Neural cell (in vitro differentiated cells): ENCODE measurements around the gene CES1. TPM values are rescaled to one million over a fixed set of nuclear protein-coding genes. Genes with fewer than 3 reads are reported as not detected.
"Not testable (repeated sequence)": the region's sequence is repeated elsewhere in the genome, so short reads cannot be mapped to it uniquely, and the experiment has no call there.

ENCODE experiments used
- H2AFZ ChIP-seq: fragments of 200-600, 300-800 bp; sonication (generic), shearing (Covaris generic); 2 replicates; pipeline ENCODE4 v1.6.0; 2014; ENCODE audit warnings: low read depth, mild to moderate bottlenecking, antibody characterized with exemption, low read length, moderate library complexity
- H3F3A ChIP-seq: fragments of 200-600 bp; shearing (Covaris generic); 2 replicates; pipeline ENCODE4 v1.6.1; 2016; ENCODE audit warnings: mild to moderate bottlenecking, moderate library complexity, mixed read lengths, antibody characterized with exemption, low read length; ENCODE audit not compliant: insufficient read depth, poor library complexity, severe bottlenecking
- H3K27ac ChIP-seq: fragments of 200-600, 300-800 bp; sonication (generic), shearing (Covaris generic); 2 replicates; pipeline ENCODE4 v1.5.1; 2014; ENCODE audit warnings: mild to moderate bottlenecking, low read length, moderate library complexity
- H3K27me3 ChIP-seq: fragments of 300-800, 200-600 bp; sonication (generic), shearing (Covaris generic); 2 replicates; pipeline ENCODE4 v1.6.0; 2014; ENCODE audit warnings: mild to moderate bottlenecking, low read depth, low read length, moderate library complexity; ENCODE audit not compliant: insufficient read depth
- H3K36me3 ChIP-seq: fragments of 300-800, 200-600 bp; sonication (generic), shearing (Covaris generic); 2 replicates; pipeline ENCODE4 v1.5.1; 2014; ENCODE audit warnings: mild to moderate bottlenecking, antibody characterized with exemption, low read length, moderate library complexity; ENCODE audit not compliant: insufficient read depth
- H3K4me2 ChIP-seq: fragments of 300-800, 200-600 bp; sonication (generic), shearing (Covaris generic); 2 replicates; pipeline ENCODE4 v1.6.0; 2014; ENCODE audit warnings: mild to moderate bottlenecking, low read length
- H3K4me3 ChIP-seq: fragments of 300-800, 200-600 bp; sonication (generic), shearing (Covaris generic); 2 replicates; pipeline ENCODE4 v1.5.1; 2014; ENCODE audit warnings: mild to moderate bottlenecking, low read length, moderate library complexity
- H3K79me2 ChIP-seq: fragments of 200-600 bp; shearing (Covaris generic); replicated peaks from 2 replicates; pipeline ENCODE4 v1.6.0; 2014; ENCODE audit warnings: mild to moderate bottlenecking, low read length, moderate library complexity; ENCODE audit not compliant: insufficient read depth
- H3K9ac ChIP-seq: fragments of 300-800, 200-600 bp; sonication (generic), shearing (Covaris generic); 2 replicates; pipeline ENCODE4 v1.6.1; 2016; ENCODE audit warnings: mild to moderate bottlenecking, low read length, mixed read lengths
- H3K9me2 ChIP-seq: fragments of 200-600 bp; shearing (Covaris generic); 2 replicates; pipeline ENCODE4 v1.6.1; 2016; ENCODE audit warnings: mild to moderate bottlenecking, low read length, mixed read lengths; ENCODE audit not compliant: insufficient read depth
- H3K9me3 ChIP-seq: fragments of 200-600, 300-800 bp; sonication (generic), shearing (Covaris generic); 2 replicates; pipeline ENCODE4 v1.6.1; 2016; ENCODE audit warnings: mild to moderate bottlenecking, mixed run types, low read length, moderate library complexity, mixed read lengths
- H4K20me1 ChIP-seq: fragments of 200-600 bp; shearing (Covaris generic); 2 replicates; pipeline ENCODE4 v1.6.1; 2016; ENCODE audit warnings: mild to moderate bottlenecking, mixed run types; ENCODE audit not compliant: insufficient read depth
- CTCF ChIP-seq: fragments of 450-650 bp; IDR thresholded peaks from 2 replicates; pipeline ENCODE4 v1.5.1; 2014; ENCODE audit warnings: antibody characterized with exemption, mild to moderate bottlenecking, moderate library complexity; ENCODE audit not compliant: poor library complexity, severe bottlenecking
- EZH2 ChIP-seq: fragments of 200-600, 300-800 bp; shearing (Covaris generic), sonication (generic); IDR thresholded peaks from 2 replicates; pipeline ENCODE4 v1.6.1; 2014; ENCODE audit warnings: antibody characterized with exemption, low read length, borderline replicate concordance, mild to moderate bottlenecking; ENCODE audit not compliant: insufficient read depth, poor library complexity, severe bottlenecking
- MXI1 ChIP-seq: fragments of 450-650 bp; conservative IDR thresholded peaks from 2 replicates; pipeline ENCODE4 v1.6.1; 2014; ENCODE audit warnings: antibody characterized with exemption, mild to moderate bottlenecking; ENCODE audit not compliant: poor library complexity, severe bottlenecking
- POLR2AphosphoS5 ChIP-seq: IDR thresholded peaks from 2 replicates; pipeline ENCODE4 v1.6.1; 2012
- RAD21 ChIP-seq: fragments of 450-650 bp; conservative IDR thresholded peaks from 2 replicates; pipeline ENCODE4 v1.6.1; 2014; ENCODE audit warnings: antibody characterized with exemption, mild to moderate bottlenecking, moderate library complexity
- SMC3 ChIP-seq: fragments of 450-650 bp; conservative IDR thresholded peaks from 2 replicates; pipeline ENCODE4 v1.6.1; 2014; ENCODE audit warnings: antibody characterized with exemption, mild to moderate bottlenecking, moderate library complexity; ENCODE audit not compliant: poor library complexity
- TAF1 ChIP-seq: IDR thresholded peaks from 2 replicates; pipeline ENCODE4 v1.6.1; 2012; ENCODE audit warnings: low read depth
- polyA plus RNA-seq: library from polyadenylated mRNA; depleted of rRNA; stranded (reverse); fragments of >200 nt; gene quantifications from 2 replicates; pipeline ENCODE4 v1.2.3, GENCODE V29; 2014
- TF ChIP-seq, protein P1 (sequence below): IDR thresholded peaks from 2 replicates; pipeline ENCODE4 v1.6.1; 2012; ENCODE audit warnings: borderline replicate concordance

CES1 gene
- polyA plus RNA-seq, 1 donor from 2014 or later = not detected

DNA sequence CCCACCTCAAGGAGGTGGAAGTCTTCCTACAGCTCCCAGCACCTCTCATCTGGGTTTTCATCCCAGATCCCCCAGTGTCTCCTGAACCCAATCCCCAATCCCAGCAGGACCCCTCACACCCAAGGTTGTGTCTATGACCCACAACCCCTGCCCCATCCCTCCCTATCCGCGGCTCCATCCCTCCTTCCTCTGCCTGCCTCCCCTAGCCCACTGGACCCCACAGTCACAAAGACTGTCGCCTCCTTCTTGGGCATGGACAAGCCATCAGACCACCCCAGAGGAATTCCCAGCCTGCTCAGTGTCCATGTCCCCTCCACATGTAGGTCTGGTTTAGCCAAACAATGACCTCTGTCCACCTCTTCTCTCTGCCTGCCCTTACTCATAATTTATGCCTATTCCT is 12.3 kb downstream of the CES1 start:
- Histone ChIP-seq H3K9me2 (no peaks in the 10 kb centered on the region), H3K36me3 (no peaks in the 10 kb centered on the region), H2AFZ (no peak overlapping the region), H3K27ac (no peak overlapping the region), H3K79me2 (no peaks in the 10 kb centered on the region), H4K20me1 (no peaks in the 10 kb centered on the region), H3K27me3 (no peaks in the 10 kb centered on the region), H3F3A (no peaks in the 10 kb centered on the region), H3K9me3 (no peaks in the 10 kb centered on the region), H3K4me3 (no peak overlapping the region), H3K9ac (no peak overlapping the region), H3K4me2 (no peak overlapping the region)
- TF ChIP-seq MXI1 (no peak), POLR2AphosphoS5 (no peak), SMC3 (no peak), TAF1 (no peak), CTCF (no peak), EZH2 (no peak)
- TF ChIP-seq, protein P1, sequence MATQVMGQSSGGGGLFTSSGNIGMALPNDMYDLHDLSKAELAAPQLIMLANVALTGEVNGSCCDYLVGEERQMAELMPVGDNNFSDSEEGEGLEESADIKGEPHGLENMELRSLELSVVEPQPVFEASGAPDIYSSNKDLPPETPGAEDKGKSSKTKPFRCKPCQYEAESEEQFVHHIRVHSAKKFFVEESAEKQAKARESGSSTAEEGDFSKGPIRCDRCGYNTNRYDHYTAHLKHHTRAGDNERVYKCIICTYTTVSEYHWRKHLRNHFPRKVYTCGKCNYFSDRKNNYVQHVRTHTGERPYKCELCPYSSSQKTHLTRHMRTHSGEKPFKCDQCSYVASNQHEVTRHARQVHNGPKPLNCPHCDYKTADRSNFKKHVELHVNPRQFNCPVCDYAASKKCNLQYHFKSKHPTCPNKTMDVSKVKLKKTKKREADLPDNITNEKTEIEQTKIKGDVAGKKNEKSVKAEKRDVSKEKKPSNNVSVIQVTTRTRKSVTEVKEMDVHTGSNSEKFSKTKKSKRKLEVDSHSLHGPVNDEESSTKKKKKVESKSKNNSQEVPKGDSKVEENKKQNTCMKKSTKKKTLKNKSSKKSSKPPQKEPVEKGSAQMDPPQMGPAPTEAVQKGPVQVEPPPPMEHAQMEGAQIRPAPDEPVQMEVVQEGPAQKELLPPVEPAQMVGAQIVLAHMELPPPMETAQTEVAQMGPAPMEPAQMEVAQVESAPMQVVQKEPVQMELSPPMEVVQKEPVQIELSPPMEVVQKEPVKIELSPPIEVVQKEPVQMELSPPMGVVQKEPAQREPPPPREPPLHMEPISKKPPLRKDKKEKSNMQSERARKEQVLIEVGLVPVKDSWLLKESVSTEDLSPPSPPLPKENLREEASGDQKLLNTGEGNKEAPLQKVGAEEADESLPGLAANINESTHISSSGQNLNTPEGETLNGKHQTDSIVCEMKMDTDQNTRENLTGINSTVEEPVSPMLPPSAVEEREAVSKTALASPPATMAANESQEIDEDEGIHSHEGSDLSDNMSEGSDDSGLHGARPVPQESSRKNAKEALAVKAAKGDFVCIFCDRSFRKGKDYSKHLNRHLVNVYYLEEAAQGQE = no peak

GRCh38 chr16:55817236-55817912 is 15.5 kb downstream of the CES1 start:
- H2AFZ ChIP-seq = no peak overlapping the region
- no peak overlapping the region for H3K27ac ChIP-seq
- H3K36me3 ChIP-seq = no peaks in the 10 kb centered on the region
- H3K79me2 ChIP-seq = no peaks in the 10 kb centered on the region
- no peak overlapping the region for H3K9ac ChIP-seq
- H3K9me2 ChIP-seq = no peaks in the 10 kb centered on the region
- H3K4me3 ChIP-seq = no peak overlapping the region
- no peaks in the 10 kb centered on the region for H3K27me3 ChIP-seq
- no peaks in the 10 kb centered on the region for H3K9me3 ChIP-seq
- no peaks in the 10 kb centered on the region for H4K20me1 ChIP-seq
- no peak overlapping the region for H3K4me2 ChIP-seq
- H3F3A ChIP-seq = no peaks in the 10 kb centered on the region
- TF ChIP-seq RAD21 (no peak), POLR2AphosphoS5 (no peak)

- not testable (repeated sequence) for H2AFZ ChIP-seq, H3K9me2 ChIP-seq, H3K9ac ChIP-seq, H3F3A ChIP-seq, H3K9me3 ChIP-seq, H3K4me3 ChIP-seq, H3K4me2 ChIP-seq, H3K36me3 ChIP-seq, H3K79me2 ChIP-seq, H4K20me1 ChIP-seq, H3K27ac ChIP-seq, H3K27me3 ChIP-seq
Measured at GRCh38 chr16:55816222-55816621, 16.7 kb downstream of the CES1 start.
